GM10266 (cell line): ENCODE results near the gene RNF225.

Source experiments
- DNase-seq: peaks from one replicate; pipeline ENCODE4 v3.0.0; 2012; ENCODE audit errors: extremely low spot score
- TF ChIP-seq, protein P1 (sequence below): IDR thresholded peaks from 2 replicates; pipeline ENCODE4 v1.5.1; 2012; ENCODE audit warnings: mild to moderate bottlenecking, low read depth; ENCODE audit not compliant: control insufficient read depth, insufficient read depth; ENCODE audit errors: missing control alignments

RNF225 gene

DNA sequence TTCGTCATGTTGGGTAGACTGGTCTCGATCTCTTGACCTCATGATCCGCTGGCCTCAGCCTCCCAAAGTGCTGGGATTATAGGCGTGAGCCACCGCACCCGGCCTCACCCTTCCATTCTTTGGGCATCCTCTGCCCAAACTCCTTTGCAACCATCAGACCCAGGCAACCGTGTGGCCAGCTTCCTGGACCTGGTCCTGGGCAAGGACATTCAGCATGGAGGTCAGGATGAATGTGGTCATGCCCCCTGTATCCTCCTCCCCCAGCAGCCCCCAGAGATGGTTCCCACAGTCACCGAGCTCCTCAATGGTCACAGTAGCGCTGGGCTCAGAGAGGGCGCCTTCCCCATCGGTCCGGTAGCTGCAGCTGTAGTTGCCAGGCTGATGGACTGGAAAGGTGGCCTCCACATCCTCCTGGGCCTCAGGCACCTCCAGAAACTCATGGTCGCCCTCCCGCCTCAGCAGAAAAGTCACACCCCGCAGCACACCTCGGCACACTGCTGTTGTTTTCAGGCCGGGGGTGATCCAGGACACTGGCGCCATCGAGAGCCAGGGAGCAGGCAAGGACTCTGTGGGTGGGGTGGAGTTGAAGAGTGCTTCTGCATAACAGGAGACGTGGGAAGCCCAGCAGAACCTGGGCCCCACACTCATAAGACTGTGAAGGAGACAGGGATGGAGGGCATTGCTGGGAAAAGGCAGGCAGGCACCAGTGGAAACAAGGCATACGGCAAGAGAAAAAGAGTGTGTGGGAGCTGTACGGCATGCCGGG is 43.3 kb upstream of the RNF225 start:
- DNase-seq = no peak

GRCh38 chr19:58352760-58353671 is 42.4 kb upstream of the RNF225 start, which contains the start of gene A1BG:
Gene A1BG, minus strand, starts transcription at chr19:58353492. Its CDS starts 55 bp downstream, at chr19:58353437.
- DNase-seq = no peak
- TF ChIP-seq, protein P1, sequence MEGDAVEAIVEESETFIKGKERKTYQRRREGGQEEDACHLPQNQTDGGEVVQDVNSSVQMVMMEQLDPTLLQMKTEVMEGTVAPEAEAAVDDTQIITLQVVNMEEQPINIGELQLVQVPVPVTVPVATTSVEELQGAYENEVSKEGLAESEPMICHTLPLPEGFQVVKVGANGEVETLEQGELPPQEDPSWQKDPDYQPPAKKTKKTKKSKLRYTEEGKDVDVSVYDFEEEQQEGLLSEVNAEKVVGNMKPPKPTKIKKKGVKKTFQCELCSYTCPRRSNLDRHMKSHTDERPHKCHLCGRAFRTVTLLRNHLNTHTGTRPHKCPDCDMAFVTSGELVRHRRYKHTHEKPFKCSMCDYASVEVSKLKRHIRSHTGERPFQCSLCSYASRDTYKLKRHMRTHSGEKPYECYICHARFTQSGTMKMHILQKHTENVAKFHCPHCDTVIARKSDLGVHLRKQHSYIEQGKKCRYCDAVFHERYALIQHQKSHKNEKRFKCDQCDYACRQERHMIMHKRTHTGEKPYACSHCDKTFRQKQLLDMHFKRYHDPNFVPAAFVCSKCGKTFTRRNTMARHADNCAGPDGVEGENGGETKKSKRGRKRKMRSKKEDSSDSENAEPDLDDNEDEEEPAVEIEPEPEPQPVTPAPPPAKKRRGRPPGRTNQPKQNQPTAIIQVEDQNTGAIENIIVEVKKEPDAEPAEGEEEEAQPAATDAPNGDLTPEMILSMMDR = no peak

More for the DNA sequence above, 43.3 kb upstream of the RNF225 start:
- TF ChIP-seq, protein P1 = no peak

DNA sequence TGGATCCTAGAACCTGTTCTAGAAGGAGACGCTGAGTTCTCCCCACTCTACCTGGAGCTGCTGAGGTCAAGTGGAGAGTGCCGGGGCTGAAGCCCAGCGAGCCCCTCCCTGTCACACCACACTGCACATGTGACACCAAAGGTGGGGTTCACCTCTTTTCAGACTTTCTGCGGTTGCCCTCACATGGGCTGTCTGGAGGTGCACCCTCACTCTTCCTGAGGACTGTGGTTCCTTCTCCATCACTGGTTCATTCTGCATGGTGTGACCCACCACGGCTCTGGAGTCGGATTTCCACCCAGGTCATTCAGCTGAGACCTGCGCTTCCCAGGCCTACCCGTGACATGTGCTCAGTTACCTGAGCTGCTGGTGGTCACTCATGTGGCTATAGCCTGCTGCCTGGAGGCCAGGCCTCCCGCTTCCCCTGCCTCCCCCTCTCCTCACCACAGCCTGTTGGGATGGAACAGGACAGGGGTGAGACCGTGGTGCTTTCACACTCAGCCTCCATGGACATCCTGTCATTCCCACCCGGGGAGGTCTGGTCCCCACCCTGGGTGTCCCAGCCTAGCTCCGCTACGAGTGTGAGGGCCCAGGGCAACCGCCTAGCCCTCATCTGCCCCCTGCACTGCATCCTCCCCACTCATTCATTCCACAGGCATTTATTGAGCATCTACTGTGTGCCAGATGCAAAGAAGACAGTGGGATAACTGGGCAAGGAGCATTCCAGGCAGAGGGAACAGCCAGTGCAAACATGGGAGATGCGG is 41.6 kb upstream of the RNF225 start:
- TF ChIP-seq, protein P1 = no peak
- no peak for DNase-seq

GRCh38 chr19:58354478-58355030 is 40.9 kb upstream of the RNF225 start:
- TF ChIP-seq, protein P1 = no peak
- DNase-seq = no peak

- TF ChIP-seq, protein P1 = no peak
- DNase-seq = no peak
Observed at GRCh38 chr19:58355215-58355796, 40.1 kb upstream of the RNF225 start.

DNA sequence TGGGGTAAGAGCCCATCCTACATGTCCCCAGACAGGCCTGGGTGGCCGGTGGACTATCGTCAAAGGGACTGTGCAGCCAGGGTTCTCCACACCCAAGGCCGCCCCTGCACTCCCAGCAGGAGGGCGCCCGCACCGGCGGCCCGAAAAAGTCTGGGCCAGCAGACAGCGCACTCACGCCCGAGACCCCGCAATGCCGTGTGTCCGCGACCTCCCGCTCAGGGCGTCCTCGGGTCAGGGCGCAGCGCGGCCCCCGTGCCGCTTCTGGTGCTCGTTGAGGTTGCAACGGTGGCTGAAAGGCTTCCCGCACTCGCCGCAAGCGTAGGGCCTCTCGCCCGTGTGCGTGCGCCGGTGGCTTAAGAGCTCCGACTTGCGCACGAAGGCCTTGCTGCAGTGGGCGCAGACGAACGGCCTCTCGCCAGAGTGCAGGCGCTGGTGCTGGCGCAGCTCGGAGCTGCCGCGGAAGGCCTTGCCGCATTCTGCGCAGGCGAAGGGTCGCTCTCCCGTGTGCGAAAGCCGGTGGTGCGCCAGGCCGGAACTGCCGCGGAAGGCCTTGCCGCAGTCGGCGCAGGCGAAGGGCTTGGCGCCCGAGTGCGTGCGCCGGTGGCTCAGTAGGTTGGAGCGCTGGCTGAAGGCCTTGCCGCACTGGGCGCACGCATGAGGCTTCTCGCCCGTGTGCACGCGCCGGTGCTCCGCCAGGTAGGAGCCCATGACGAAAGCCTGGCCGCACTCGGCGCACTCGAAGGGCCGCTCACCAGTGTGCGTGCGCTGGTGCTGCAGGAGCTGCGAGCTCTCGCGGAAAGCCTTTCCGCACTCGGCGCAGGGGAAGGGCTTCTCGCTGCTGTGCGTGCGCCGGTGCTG is 39.3 kb upstream of the RNF225 start:
- DNase-seq = peak; percentile 42
- TF ChIP-seq, protein P1 = no peak
